ENCODE data around the gene ZNF343. TPM values are rescaled to one million over a fixed set of nuclear protein-coding genes. Genes with fewer than 3 reads are reported as not detected.

ZNF343 gene
- total RNA-seq: 10 to 100 TPM in 4 of 9 donors, 1 to 10 TPM in 5; 5.8 to 13.0 (median 9.4) TPM
- polyA plus RNA-seq: 10 to 100 TPM in 1 of 3 donors, 1 to 10 TPM in 2; 8.0 to 10.9 (median 9.4) TPM
- long read RNA-seq, donor 1: 0 reads
- long read RNA-seq, donor 2, partial matches to known transcripts: 0 of 3 reads
- long read RNA-seq, donor 2, other reads (novel, unspliced or antisense): 0 of 3 reads
- long read RNA-seq, donor 3: 0 reads
- long read RNA-seq, donor 4, partial matches to known transcripts: 0 of 2 reads
- long read RNA-seq, donor 4, other reads (novel, unspliced or antisense): 1 of 2 reads
- long read RNA-seq, donor 5, partial matches to known transcripts: 0 of 7 reads
- long read RNA-seq, donor 5, other reads (novel, unspliced or antisense): 3 of 7 reads
- long read RNA-seq, donor 6, partial matches to known transcripts: 0 of 2 reads
- long read RNA-seq, donor 6, other reads (novel, unspliced or antisense): 1 of 2 reads
- long read RNA-seq, donor 7: 0 reads
- long read RNA-seq, donor 8: 0 reads
- long read RNA-seq, donor 9, partial matches to known transcripts: 0 of 1 reads
- long read RNA-seq, donor 9, other reads (novel, unspliced or antisense): 0 of 1 reads
- long read RNA-seq, donor 10: 0 reads

DNA sequence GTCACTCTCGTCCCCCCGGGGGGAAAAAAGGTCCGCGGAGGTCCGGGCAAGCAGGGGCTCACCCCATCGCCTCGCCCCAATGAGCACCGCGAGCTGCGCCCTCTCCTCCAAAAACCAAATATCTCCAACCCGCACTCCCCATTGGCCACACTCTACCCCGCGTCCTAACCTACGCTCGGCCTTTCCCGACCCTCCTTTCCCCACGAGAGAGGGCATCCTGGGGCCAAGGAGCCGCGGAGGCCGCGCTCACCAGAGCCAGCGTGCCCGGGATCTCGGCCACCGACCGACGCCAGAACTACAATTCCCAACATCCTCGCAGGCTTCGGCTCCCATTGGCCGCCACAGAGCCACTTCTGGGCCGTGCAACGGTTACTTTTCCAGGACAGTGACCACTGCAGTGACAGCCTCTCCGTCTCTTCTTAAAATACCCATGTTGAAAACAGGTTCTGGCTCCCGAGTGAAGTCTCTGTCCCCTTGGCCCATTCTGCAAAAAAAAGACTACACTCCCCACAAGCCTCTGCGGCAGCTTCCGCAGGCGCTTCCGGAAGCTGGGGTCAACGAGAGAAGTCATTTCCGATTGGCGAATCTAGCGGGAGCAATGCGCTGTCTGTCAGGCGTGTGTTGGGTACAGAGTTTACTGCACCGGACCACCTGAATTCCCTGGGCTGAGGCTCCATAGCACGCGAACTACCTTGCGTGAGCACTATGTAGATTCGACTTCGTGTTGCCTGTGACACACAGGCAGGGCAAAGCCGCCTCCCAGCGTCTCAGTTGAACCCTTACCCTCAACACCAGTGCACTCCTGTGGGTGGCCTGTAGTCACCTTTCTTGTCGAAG lies at the start of gene ZNF343:
ZNF343 (minus strand) TSS at position 285 of the 837 bp plus-strand sequence. CDS start 15,020 bp downstream, outside the sequence.
- intact Hi-C loops (cut with DNase I): no loop called here
- WGBS, 4 donors: 0 to 1% (median 0%) methylated on average over 32 to 53 of the region's 53 CpGs
- H3K27ac ChIP-seq: peak within 1 kb of the TSS; percentile 57 to 94 (median 90)

DNA sequence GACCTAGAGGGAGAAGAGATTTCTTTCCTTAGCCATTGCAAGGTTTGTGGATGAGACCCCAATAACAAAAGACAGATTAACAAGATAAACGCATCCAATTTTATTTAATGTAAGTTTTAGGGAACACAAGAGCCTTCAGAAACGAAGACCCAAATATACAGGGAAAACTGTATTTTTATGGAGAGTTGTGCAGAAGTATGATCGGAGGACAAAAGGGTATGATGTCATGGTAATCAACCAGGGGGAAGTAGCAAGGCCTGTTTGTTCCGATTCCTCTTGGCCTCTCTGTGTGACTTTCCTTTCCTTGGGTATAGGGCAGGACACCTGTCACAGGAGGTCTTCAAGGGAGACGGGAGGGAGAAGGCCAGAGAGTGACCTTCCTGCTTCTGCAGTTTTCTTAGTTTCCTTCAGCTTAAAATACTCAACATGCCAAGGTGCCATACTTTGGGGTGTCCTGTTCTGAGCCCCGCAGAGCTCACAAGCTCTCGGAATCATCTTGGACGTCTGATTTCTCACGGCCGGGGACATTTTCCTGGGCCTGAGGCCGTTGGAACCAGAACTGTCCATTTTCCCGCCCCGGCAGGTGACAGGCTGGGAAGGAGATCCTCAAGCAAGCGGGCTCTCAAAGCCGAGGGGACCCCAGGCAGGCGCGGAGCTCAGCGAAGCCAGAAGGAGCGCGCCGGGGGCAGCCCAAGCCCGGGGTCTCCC lies 49.3 kb upstream of the ZNF343 start:
- TF ChIP-seq, protein P1, sequence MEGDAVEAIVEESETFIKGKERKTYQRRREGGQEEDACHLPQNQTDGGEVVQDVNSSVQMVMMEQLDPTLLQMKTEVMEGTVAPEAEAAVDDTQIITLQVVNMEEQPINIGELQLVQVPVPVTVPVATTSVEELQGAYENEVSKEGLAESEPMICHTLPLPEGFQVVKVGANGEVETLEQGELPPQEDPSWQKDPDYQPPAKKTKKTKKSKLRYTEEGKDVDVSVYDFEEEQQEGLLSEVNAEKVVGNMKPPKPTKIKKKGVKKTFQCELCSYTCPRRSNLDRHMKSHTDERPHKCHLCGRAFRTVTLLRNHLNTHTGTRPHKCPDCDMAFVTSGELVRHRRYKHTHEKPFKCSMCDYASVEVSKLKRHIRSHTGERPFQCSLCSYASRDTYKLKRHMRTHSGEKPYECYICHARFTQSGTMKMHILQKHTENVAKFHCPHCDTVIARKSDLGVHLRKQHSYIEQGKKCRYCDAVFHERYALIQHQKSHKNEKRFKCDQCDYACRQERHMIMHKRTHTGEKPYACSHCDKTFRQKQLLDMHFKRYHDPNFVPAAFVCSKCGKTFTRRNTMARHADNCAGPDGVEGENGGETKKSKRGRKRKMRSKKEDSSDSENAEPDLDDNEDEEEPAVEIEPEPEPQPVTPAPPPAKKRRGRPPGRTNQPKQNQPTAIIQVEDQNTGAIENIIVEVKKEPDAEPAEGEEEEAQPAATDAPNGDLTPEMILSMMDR (IDR thresholded peaks at IDR 0.05): no peak
- no peak for TF ChIP-seq POLR2A (IDR thresholded peaks at IDR 0.05)
- no peaks in the 10 kb centered on the region for H3K36me3 ChIP-seq (replicated peaks in 1 of 2)
- H3K9me3 ChIP-seq (replicated peaks in 1 of 3): no peaks in the 10 kb centered on the region
- peaks cover 0 to 9% of the 10 kb centered on the region in 2 donors for H3K4me1 ChIP-seq (replicated peaks in 1 of 2)
- peaks cover 50% of the 10 kb centered on the region for H3K27me3 ChIP-seq
- no peak overlapping the region for H3K27ac ChIP-seq
- WGBS, 4 donors: 32 to 38% (median 36%) methylated on average over 22 of the region's 22 CpGs
- no peak for DNase-seq
- intact Hi-C loops (cut with DNase I): no loop called here
- H3K4me3 ChIP-seq: peak overlapping the region in 1 of 4 donors; percentile 44

More for the DNA sequence above, at the start of gene ZNF343:
- H3K4me1 ChIP-seq (replicated peaks in 1 of 2): peaks cover 0 to 8% of the 10 kb centered on the region in 2 donors
- DNase-seq: peak; percentile 76 to 90 (median 82)
- H3K27me3 ChIP-seq: no peaks in the 10 kb centered on the region
- TF ChIP-seq POLR2A (IDR thresholded peaks at IDR 0.05): peak in 1 of 2 donors; percentile 43
- TF ChIP-seq, protein P1 (IDR thresholded peaks at IDR 0.05): no peak
- no peaks in the 10 kb centered on the region for H3K36me3 ChIP-seq (replicated peaks in 1 of 2)
- H3K9me3 ChIP-seq (replicated peaks in 1 of 3): no peaks in the 10 kb centered on the region
- peak within 1 kb of the TSS; percentile 28 to 88 (median 59) for H3K4me3 ChIP-seq

GRCh38 chr20:2545594-2545993 lies 36.9 kb upstream of the ZNF343 start:
- TF ChIP-seq, protein P1 (IDR thresholded peaks at IDR 0.05): no peak
- TF ChIP-seq POLR2A (IDR thresholded peaks at IDR 0.05): no peak
- WGBS, 4 donors: 64 to 76% (median 70%) methylated on average over 2 of the region's 2 CpGs
- Histone ChIP-seq H3K27ac (no peak overlapping the region), H3K27me3 (peaks cover 9% of the 10 kb centered on the region), H3K9me3 (replicated peaks in 1 of 3) (no peaks in the 10 kb centered on the region), H3K4me3 (no peak overlapping the region), H3K36me3 (replicated peaks in 1 of 2) (no peaks in the 10 kb centered on the region), H3K4me1 (replicated peaks in 1 of 2) (no peaks in the 10 kb centered on the region)
- intact Hi-C loops (cut with DNase I): no loop called here
- DNase-seq: no peak
